Esophagus muscularis mucosa (tissue), 4 donors: ENCODE results near the gene SAMMSON. TPM values are rescaled to one million over a fixed set of nuclear protein-coding genes. Genes with fewer than 3 reads are reported as not detected.

Experiments
- DNase-seq: peaks from one replicate; pipeline ENCODE4 v3.0.0-alpha.2; 2017; ENCODE audit errors: extremely low spot score
- H3K27ac ChIP-seq, 4 donors: fragments of 200-600 bp; sonication (generic); replicated peaks in 1 of 4; 1 replicate in 3 of 4; 2 replicates in 1 of 4; pipeline ENCODE4 v1.5.1; 2016 to 2019; ENCODE audit warnings: mild to moderate bottlenecking in 1 of 4
- H3K27me3 ChIP-seq, 4 donors: fragments of 200-600 bp; sonication (generic); one replicate each; pipeline versions ENCODE4 v1.5.1 to v1.6.0; 2016 to 2019
- H3K36me3 ChIP-seq, 4 donors: fragments of 200-600 bp; sonication (generic); one replicate each; pipeline ENCODE4 v1.5.1; 2016 to 2019
- H3K4me1 ChIP-seq, 4 donors: fragments of 200-600 bp; sonication (generic); one replicate each; pipeline ENCODE4 v1.5.1; 2016 to 2019
- H3K4me3 ChIP-seq, 4 donors: fragments of 200-600 bp; sonication (generic); 1 replicate in 2 of 4; 2 replicates in 2 of 4; pipeline ENCODE4 v1.5.1; 2016 to 2019; ENCODE audit warnings: mild to moderate bottlenecking in 4 of 4, moderate library complexity in 1 of 4
- H3K9me3 ChIP-seq, 4 donors: fragments of 200-600 bp; sonication (generic); 1 replicate in 3 of 4; 2 replicates in 1 of 4; pipeline ENCODE4 v1.5.1; 2016 to 2019
- CTCF ChIP-seq, 3 experiments: fragments of 200-600 bp in 2 of 3; fragments of 450-650 bp in 1 of 3; sonication (generic) in 2 of 3; IDR thresholded peaks; one replicate each; pipeline ENCODE4 v1.5.1; 2017 to 2019; ENCODE audit warnings: antibody characterized with exemption in 3 of 3, mild to moderate bottlenecking in 2 of 3, moderate library complexity in 1 of 3
- EP300 ChIP-seq: sonication (generic); formaldehyde crosslinking; IDR thresholded peaks from one replicate; pipeline ENCODE4 v1.6.1; 2017; ENCODE audit warnings: antibody characterized with exemption
- POLR2A ChIP-seq: fragments of 450-650 bp; IDR thresholded peaks from one replicate; pipeline ENCODE4 v1.6.1; 2017; ENCODE audit warnings: antibody characterized with exemption, moderate library complexity, mild to moderate bottlenecking, low read depth
- POLR2AphosphoS5 ChIP-seq, 2 donors: sonication (generic); formaldehyde crosslinking; IDR thresholded peaks; one replicate each; pipeline ENCODE4 v1.6.1; 2017; ENCODE audit warnings: antibody characterized with exemption in 2 of 2
- WGBS: methylation state at CpG from one replicate; pipeline ENCODE4 v1.1.5; 2018; 5-methylcytosine and 5-hydroxymethylcytosine counted together
- intact Hi-C: fragments of 100-400 bp; cut with DNase I; formaldehyde crosslinking; loops from one replicate; pipeline ENCODE4 v1.15.1; 2023
- total RNA-seq, 4 donors: library from RNA; depleted of rRNA; stranded (reverse); fragments of >200 nt; gene quantifications; one replicate each; pipeline versions ENCODE4 v1.1.0 to v1.2.1, GENCODE V29; 2016

Gene SAMMSON
- total RNA-seq: 1 to 10 TPM; 1.5 to 4.2 (median 2.5) TPM

GRCh38 chr3:69999140-70000027 lies at the start of gene SAMMSON:
Gene SAMMSON (plus strand): TSS chr3:69999733.
- Histone ChIP-seq H3K27ac (peak within 1 kb of the TSS; percentile 72 to 86 (median 78)), H3K4me1 (peaks cover 12 to 35% (median 32%) of the 10 kb centered on the region in 4 donors), H3K36me3 (no peaks in the 10 kb centered on the region), H3K9me3 (no peaks in the 10 kb centered on the region), H3K27me3 (no peaks in the 10 kb centered on the region), H3K4me3 (peak within 1 kb of the TSS; percentile 34 to 45 (median 38))
- no peak for DNase-seq
- TF ChIP-seq POLR2AphosphoS5 (IDR thresholded peaks at IDR 0.05) (peak in 1 of 2 donors; percentile 3), POLR2A (no peak)
- WGBS: 73% methylated on average over 28 of the region's 29 CpGs
- intact Hi-C loops: no loop called here

- H3K9me3 ChIP-seq: no peaks in the 10 kb centered on the region
- DNase-seq: no peak
- 46% methylated on average over 3 of the region's 3 CpGs for whole genome bisulfite sequencing
- intact Hi-C loops: no loop called here
- H3K27me3 ChIP-seq: no peaks in the 10 kb centered on the region
- no peak overlapping the region for H3K27ac ChIP-seq
- H3K4me3 ChIP-seq: no peak overlapping the region
- H3K36me3 ChIP-seq: peaks cover 9 to 45% (median 20%) of the 10 kb centered on the region in 4 donors
- TF ChIP-seq POLR2AphosphoS5 (IDR thresholded peaks at IDR 0.05) (no peak), POLR2A (no peak), CTCF (IDR thresholded peaks at IDR 0.05) (no peak), EP300 (no peak)
- H3K4me1 ChIP-seq: peaks cover 7 to 36% (median 27%) of the 10 kb centered on the region in 4 donors
Measured at GRCh38 chr3:69951616-69952015, 47.9 kb upstream of the SAMMSON start.

GRCh38 chr3:69959581-69959980 lies 40.0 kb upstream of the SAMMSON start:
- no peak for DNase-seq

GRCh38 chr3:69961706-69962439 lies 37.7 kb upstream of the SAMMSON start:
- WGBS: 93% methylated on average over 5 of the region's 5 CpGs
- Histone ChIP-seq H3K27me3 (no peaks in the 10 kb centered on the region), H3K36me3 (peaks cover 5 to 87% (median 43%) of the 10 kb centered on the region in 4 donors), H3K4me1 (no peaks in the 10 kb centered on the region), H3K4me3 (no peak overlapping the region), H3K9me3 (no peaks in the 10 kb centered on the region), H3K27ac (no peak overlapping the region)
- intact Hi-C loops: no loop called here
- no peak for TF ChIP-seq CTCF (IDR thresholded peaks at IDR 0.05)
- TF ChIP-seq POLR2AphosphoS5 (IDR thresholded peaks at IDR 0.05): no peak
- no peak for TF ChIP-seq POLR2A
- TF ChIP-seq EP300: no peak
- no peak for DNase-seq

More at GRCh38 chr3:69959581-69959980, 40.0 kb upstream of the SAMMSON start:
- intact Hi-C loops: no loop called here
- Histone ChIP-seq H3K36me3 (peaks cover 0 to 83% (median 34%) of the 10 kb centered on the region in 4 donors), H3K27me3 (no peaks in the 10 kb centered on the region), H3K4me1 (no peaks in the 10 kb centered on the region), H3K4me3 (no peak overlapping the region), H3K9me3 (no peaks in the 10 kb centered on the region), H3K27ac (no peak overlapping the region)
- TF ChIP-seq POLR2AphosphoS5 (IDR thresholded peaks at IDR 0.05) (no peak), CTCF (IDR thresholded peaks at IDR 0.05) (no peak), POLR2A (no peak), EP300 (no peak)
- 96% methylated on average over 7 of the region's 7 CpGs for WGBS

- intact Hi-C loops: no loop called here
- Histone ChIP-seq H3K27ac (no peak overlapping the region), H3K4me3 (no peak overlapping the region), H3K9me3 (no peaks in the 10 kb centered on the region), H3K27me3 (no peaks in the 10 kb centered on the region), H3K36me3 (peaks cover 5 to 70% (median 36%) of the 10 kb centered on the region in 4 donors), H3K4me1 (no peaks in the 10 kb centered on the region)
- no peak for DNase-seq
- 98% methylated on average over 3 of the region's 3 CpGs for WGBS
- TF ChIP-seq POLR2A (no peak), EP300 (no peak), CTCF (IDR thresholded peaks at IDR 0.05) (no peak), POLR2AphosphoS5 (IDR thresholded peaks at IDR 0.05) (no peak)
Measured at GRCh38 chr3:69963643-69964042, 35.9 kb upstream of the SAMMSON start.
